ENCODE results near the gene API5.
"Not testable (repeated sequence)": the region's sequence is repeated elsewhere in the genome, so short reads cannot be mapped to it uniquely, and the experiment has no call there.

Gene API5

GRCh38 chr11:43315966-43316365 is 4.2 kb downstream of the API5 start:
- H3K4me3 ChIP-seq (ENCODE audit: low read depth, low read length): no peak overlapping the region
- H3K9ac ChIP-seq (ENCODE audit: low read length): no peak overlapping the region
- H3K27ac ChIP-seq (ENCODE audit: low read depth, low read length): no peak overlapping the region
- no peaks in the 10 kb centered on the region for H3K27me3 ChIP-seq (ENCODE audit: control insufficient read depth, insufficient read depth, low read length)
- H3K4me1 ChIP-seq (ENCODE audit: control insufficient read depth, insufficient read depth, low read length): 0 out of 2 replicates have a peak, but pooled peaks cover 5% of the 10 kb centered on the region
- no peaks in the 10 kb centered on the region for H3K9me3 ChIP-seq (ENCODE audit: control insufficient read depth, insufficient read depth, low read depth, low read length)
- H3K36me3 ChIP-seq (ENCODE audit: control insufficient read depth, insufficient read depth, low read length): peaks cover 32% of the 10 kb centered on the region

DNA sequence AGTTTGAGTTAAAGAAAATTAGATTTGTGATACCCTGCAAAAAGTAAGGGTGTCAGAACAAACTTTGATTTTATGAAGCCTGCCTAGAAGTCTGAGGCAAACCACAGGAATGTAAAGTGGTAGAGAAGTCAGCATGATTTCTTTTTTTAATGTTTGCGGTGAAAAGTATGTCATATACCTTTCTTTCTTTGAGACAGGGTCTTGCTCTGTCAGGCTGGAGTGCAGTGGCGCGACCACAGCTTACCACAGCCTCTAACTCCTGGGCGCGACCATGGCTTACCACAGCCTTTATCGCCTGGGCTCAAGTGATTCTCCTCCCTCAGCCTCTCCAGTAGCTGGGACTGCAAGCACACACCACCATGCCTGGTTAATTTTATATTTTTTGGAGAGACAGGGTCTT is 4.7 kb downstream of the API5 start:
- H3K9me3 ChIP-seq (ENCODE audit: control insufficient read depth, insufficient read depth, low read depth, low read length): no peaks in the 10 kb centered on the region
- H3K9ac ChIP-seq (ENCODE audit: low read length): no peak overlapping the region
- H3K36me3 ChIP-seq (ENCODE audit: control insufficient read depth, insufficient read depth, low read length): peaks cover 37% of the 10 kb centered on the region
- no peak overlapping the region for H3K4me3 ChIP-seq (ENCODE audit: low read depth, low read length)
- 0 out of 2 replicates have a peak, but pooled peaks cover 5% of the 10 kb centered on the region for H3K4me1 ChIP-seq (ENCODE audit: control insufficient read depth, insufficient read depth, low read length)
- H3K27me3 ChIP-seq (ENCODE audit: control insufficient read depth, insufficient read depth, low read length): no peaks in the 10 kb centered on the region
- H3K27ac ChIP-seq (ENCODE audit: low read depth, low read length): no peak overlapping the region

- no peaks in the 10 kb centered on the region for H3K27me3 ChIP-seq (ENCODE audit: control insufficient read depth, insufficient read depth, low read length)
- H3K36me3 ChIP-seq (ENCODE audit: control insufficient read depth, insufficient read depth, low read length): peaks cover 99% of the 10 kb centered on the region
- no peak overlapping the region for H3K27ac ChIP-seq (ENCODE audit: low read depth, low read length)
- no peak overlapping the region for H3K4me3 ChIP-seq (ENCODE audit: low read depth, low read length)
- no peaks in the 10 kb centered on the region for H3K9me3 ChIP-seq (ENCODE audit: control insufficient read depth, insufficient read depth, low read depth, low read length)
- no peaks in the 10 kb centered on the region for H3K4me1 ChIP-seq (ENCODE audit: control insufficient read depth, insufficient read depth, low read length)
- H3K9ac ChIP-seq (ENCODE audit: low read length): no peak overlapping the region
These were observed 16.2 kb downstream of the API5 start for GRCh38 chr11:43327987-43328386.

GRCh38 chr11:43328482-43328881 is 16.7 kb downstream of the API5 start:
- no peaks in the 10 kb centered on the region for H3K9me3 ChIP-seq (ENCODE audit: control insufficient read depth, insufficient read depth, low read depth, low read length)
- H3K9ac ChIP-seq (ENCODE audit: low read length): no peak overlapping the region
- H3K27ac ChIP-seq (ENCODE audit: low read depth, low read length): no peak overlapping the region
- H3K4me3 ChIP-seq (ENCODE audit: low read depth, low read length): no peak overlapping the region
- no peaks in the 10 kb centered on the region for H3K4me1 ChIP-seq (ENCODE audit: control insufficient read depth, insufficient read depth, low read length)
- no peaks in the 10 kb centered on the region for H3K27me3 ChIP-seq (ENCODE audit: control insufficient read depth, insufficient read depth, low read length)
- H3K36me3 ChIP-seq (ENCODE audit: control insufficient read depth, insufficient read depth, low read length): peaks cover 99% of the 10 kb centered on the region

DNA sequence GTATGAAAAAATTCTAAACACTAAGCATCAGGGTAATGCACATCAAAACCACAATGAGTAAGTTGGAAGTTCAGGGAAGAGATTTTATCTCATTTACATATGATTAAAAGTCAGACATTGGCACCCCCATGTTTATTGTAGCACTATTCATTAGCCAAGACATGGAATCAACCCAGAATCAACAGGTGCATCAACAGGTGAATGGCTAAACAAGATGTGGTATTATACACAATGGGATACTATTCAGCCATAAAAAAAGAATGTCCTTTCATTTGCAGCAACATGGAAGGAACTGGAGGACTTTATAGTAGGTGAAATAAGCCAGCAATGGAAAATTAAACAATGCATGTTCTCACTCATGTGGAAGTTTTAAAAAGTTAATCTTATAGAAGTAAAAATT is 29.4 kb downstream of the API5 start:
- Histone ChIP-seq H3K27ac (ENCODE audit: low read depth, low read length) (no peak overlapping the region), H3K27me3 (ENCODE audit: control insufficient read depth, insufficient read depth, low read length) (no peaks in the 10 kb centered on the region), H3K9ac (ENCODE audit: low read length) (no peak overlapping the region), H3K4me3 (ENCODE audit: low read depth, low read length) (no peak overlapping the region), H3K9me3 (ENCODE audit: control insufficient read depth, insufficient read depth, low read depth, low read length) (peaks cover 3% of the 10 kb centered on the region; the same call in 1 of the 2 replicates), H3K36me3 (ENCODE audit: control insufficient read depth, insufficient read depth, low read length) (peaks cover 61% of the 10 kb centered on the region), H3K4me1 (ENCODE audit: control insufficient read depth, insufficient read depth, low read length) (no peaks in the 10 kb centered on the region)

DNA sequence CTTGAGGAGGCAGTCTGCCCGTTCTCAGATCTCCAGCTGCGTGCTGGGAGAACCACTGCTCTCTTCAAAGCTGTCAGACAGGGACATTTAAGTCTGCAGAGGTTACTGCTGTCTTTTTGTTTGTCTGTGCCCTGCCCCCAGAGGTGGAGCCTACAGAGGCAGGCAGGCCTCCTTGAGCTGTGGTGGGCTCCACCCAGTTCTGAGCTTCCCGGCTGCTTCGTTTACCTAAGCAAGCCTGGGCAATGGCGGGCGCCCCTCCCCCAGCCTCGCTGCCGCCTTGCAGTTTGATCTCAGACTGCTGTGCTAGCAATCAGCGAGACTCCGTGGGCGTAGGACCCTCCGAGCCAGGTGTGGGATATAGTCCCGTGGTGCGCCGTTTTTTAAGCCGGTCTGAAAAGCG is 39.6 kb downstream of the API5 start:
- not testable (repeated sequence) for H3K4me3 ChIP-seq (ENCODE audit: low read depth, low read length); H3K36me3 ChIP-seq (ENCODE audit: control insufficient read depth, insufficient read depth, low read length); H3K27ac ChIP-seq (ENCODE audit: low read depth, low read length); H3K27me3 ChIP-seq (ENCODE audit: control insufficient read depth, insufficient read depth, low read length); H3K9ac ChIP-seq (ENCODE audit: low read length); H3K4me1 ChIP-seq (ENCODE audit: control insufficient read depth, insufficient read depth, low read length); H3K9me3 ChIP-seq (ENCODE audit: control insufficient read depth, insufficient read depth, low read depth, low read length)

DNA sequence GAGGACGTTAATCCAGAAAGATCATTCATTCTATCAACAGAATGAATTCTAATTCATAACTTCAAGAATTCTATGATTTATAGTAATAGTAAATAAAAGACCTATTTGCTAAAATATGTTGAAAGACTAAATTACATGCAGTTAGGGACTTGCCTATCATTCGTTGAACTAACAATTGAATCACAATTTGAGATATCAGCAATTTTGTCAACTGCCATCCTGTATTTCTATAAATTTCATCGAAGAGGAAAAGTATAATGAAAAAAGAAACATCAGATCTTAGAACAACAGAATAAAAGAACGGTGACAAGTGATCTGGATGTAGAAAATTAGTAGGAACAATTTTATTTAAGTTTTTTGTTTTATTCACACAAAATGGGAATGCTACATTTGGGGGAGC is 42.5 kb downstream of the API5 start:
- no peak overlapping the region for H3K27ac ChIP-seq (ENCODE audit: low read depth, low read length)

GRCh38 chr11:43356336-43356735 is 44.5 kb downstream of the API5 start:
- Histone ChIP-seq H3K9ac (ENCODE audit: low read length) (no peak overlapping the region), H3K27me3 (ENCODE audit: control insufficient read depth, insufficient read depth, low read length) (no peaks in the 10 kb centered on the region), H3K27ac (ENCODE audit: low read depth, low read length) (no peak overlapping the region), H3K4me3 (ENCODE audit: low read depth, low read length) (no peak overlapping the region), H3K9me3 (ENCODE audit: control insufficient read depth, insufficient read depth, low read depth, low read length) (no peaks in the 10 kb centered on the region), H3K36me3 (ENCODE audit: control insufficient read depth, insufficient read depth, low read length) (no peaks in the 10 kb centered on the region), H3K4me1 (ENCODE audit: control insufficient read depth, insufficient read depth, low read length) (peaks cover 29% of the 10 kb centered on the region)

More for the DNA sequence above, 42.5 kb downstream of the API5 start:
- Histone ChIP-seq H3K4me1 (ENCODE audit: control insufficient read depth, insufficient read depth, low read length) (peaks cover 18% of the 10 kb centered on the region), H3K9me3 (ENCODE audit: control insufficient read depth, insufficient read depth, low read depth, low read length) (no peaks in the 10 kb centered on the region), H3K4me3 (ENCODE audit: low read depth, low read length) (no peak overlapping the region), H3K9ac (ENCODE audit: low read length) (no peak overlapping the region), H3K27me3 (ENCODE audit: control insufficient read depth, insufficient read depth, low read length) (no peaks in the 10 kb centered on the region), H3K36me3 (ENCODE audit: control insufficient read depth, insufficient read depth, low read length) (no peaks in the 10 kb centered on the region)

DNA sequence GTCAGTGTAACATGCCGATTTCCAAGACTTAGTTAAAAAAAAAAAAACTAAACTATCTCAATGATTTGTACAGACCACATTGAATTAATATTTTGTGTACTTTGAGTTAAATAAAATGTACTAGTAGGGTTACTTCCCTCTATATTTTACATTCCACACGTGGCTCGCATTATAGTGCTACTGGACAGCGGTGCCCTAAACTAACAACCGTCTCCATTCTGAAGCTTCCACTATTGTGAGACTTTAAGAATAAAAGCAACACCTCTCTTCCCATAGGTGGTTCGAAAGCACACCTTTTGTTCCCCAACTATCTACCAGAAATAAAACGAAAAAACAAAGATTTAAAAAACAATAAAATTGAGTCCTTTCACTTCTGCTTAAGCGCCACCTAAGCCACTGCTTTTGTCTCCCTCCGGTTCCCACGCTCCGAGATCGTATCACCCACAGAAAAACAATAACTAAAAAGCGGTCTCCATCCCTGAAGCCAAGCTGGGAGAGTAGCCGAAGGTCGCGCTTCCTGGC is 46.5 kb downstream of the API5 start:
- peak overlapping the region; percentile 53; the same call in 1 of the 2 replicates for H3K27ac ChIP-seq (ENCODE audit: low read depth, low read length)

DNA sequence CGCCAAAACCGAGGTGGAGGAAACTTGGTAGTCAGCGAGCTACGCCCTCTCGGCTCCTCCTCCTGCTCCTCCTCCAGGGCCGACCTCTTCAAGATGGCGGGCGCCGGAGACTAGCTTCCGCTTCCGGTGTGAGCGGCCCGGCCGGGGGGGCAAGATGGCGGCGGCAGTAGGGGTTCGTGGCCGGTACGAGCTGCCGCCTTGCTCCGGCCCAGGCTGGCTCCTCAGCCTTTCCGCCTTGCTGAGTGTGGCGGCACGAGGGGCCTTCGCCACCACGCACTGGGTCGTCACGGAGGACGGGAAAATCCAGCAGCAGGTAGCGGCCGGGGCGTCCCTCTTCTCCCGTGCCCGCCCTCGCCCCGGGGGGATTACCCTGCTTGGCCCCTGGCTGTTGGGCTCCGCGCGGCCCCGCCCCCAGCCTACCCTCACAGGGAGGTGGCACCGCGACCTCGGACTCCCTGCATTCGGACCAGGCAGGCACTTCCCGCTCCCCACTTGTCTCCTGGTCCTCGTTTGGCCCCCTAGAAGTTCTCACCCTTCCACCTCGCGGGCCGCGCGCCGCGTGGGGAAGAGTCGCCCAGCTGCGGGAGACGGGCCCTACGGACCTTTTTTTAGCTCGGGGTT is 47.1 kb downstream of the API5 start, which contains the start of gene TTC17:
Gene TTC17, plus strand, starts transcription at position 120 of the 621 bp plus-strand sequence. Its CDS starts 35 bp downstream, at position 155.
- H3K27ac ChIP-seq (ENCODE audit: low read depth, low read length): peak within 1 kb of the TSS; percentile 98
- no peaks in the 10 kb centered on the region for H3K9me3 ChIP-seq (ENCODE audit: control insufficient read depth, insufficient read depth, low read depth, low read length)
- peak within 1 kb of the TSS; percentile 98 for H3K9ac ChIP-seq (ENCODE audit: low read length)
- no peaks in the 10 kb centered on the region for H3K36me3 ChIP-seq (ENCODE audit: control insufficient read depth, insufficient read depth, low read length)
- peak within 1 kb of the TSS; percentile 85 for H3K4me3 ChIP-seq (ENCODE audit: low read depth, low read length)
- no peaks in the 10 kb centered on the region for H3K27me3 ChIP-seq (ENCODE audit: control insufficient read depth, insufficient read depth, low read length)
- peaks cover 21% of the 10 kb centered on the region for H3K4me1 ChIP-seq (ENCODE audit: control insufficient read depth, insufficient read depth, low read length)

More for the DNA sequence above, 46.5 kb downstream of the API5 start:
- H3K36me3 ChIP-seq (ENCODE audit: control insufficient read depth, insufficient read depth, low read length): no peaks in the 10 kb centered on the region
- H3K4me3 ChIP-seq (ENCODE audit: low read depth, low read length): peak overlapping the region; percentile 85
- peaks cover 21% of the 10 kb centered on the region for H3K4me1 ChIP-seq (ENCODE audit: control insufficient read depth, insufficient read depth, low read length)
- no peaks in the 10 kb centered on the region for H3K9me3 ChIP-seq (ENCODE audit: control insufficient read depth, insufficient read depth, low read depth, low read length)
- H3K9ac ChIP-seq (ENCODE audit: low read length): peak overlapping the region; percentile 98
- no peaks in the 10 kb centered on the region for H3K27me3 ChIP-seq (ENCODE audit: control insufficient read depth, insufficient read depth, low read length)

DNA sequence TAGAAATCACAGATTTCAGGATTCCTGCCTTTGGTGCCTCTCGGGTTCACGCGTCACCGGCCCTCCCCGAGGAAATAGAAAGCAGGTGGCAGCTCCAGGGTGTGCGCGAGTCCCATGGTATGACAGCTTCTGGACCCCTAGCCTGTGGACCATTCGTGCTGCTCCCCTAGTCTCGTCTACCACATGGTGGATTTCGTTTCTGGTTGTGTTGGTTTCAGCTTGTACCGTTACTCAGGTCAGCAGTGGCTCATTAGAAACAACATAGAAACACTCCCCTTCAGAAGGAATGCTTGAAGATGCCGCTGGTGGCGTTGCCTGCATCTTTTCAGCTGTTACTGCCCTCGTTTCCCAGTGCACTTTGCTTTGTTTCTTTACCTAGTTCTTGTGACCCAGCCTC is 47.6 kb downstream of the API5 start:
- peak overlapping the region; percentile 85 for H3K4me3 ChIP-seq (ENCODE audit: low read depth, low read length)
- H3K36me3 ChIP-seq (ENCODE audit: control insufficient read depth, insufficient read depth, low read length): no peaks in the 10 kb centered on the region
- H3K27me3 ChIP-seq (ENCODE audit: control insufficient read depth, insufficient read depth, low read length): no peaks in the 10 kb centered on the region
- peak overlapping the region; percentile 98 for H3K27ac ChIP-seq (ENCODE audit: low read depth, low read length)
- peaks cover 21% of the 10 kb centered on the region for H3K4me1 ChIP-seq (ENCODE audit: control insufficient read depth, insufficient read depth, low read length)
- no peaks in the 10 kb centered on the region for H3K9me3 ChIP-seq (ENCODE audit: control insufficient read depth, insufficient read depth, low read depth, low read length)
- peak overlapping the region; percentile 98 for H3K9ac ChIP-seq (ENCODE audit: low read length)

Data from HUES6 (cell line).